CD4-positive, alpha-beta T cell treated with Interferon gamma for 1 hour (primary cell): ENCODE data around the gene TEK.
"Not testable (repeated sequence)": the region's sequence is repeated elsewhere in the genome, so short reads cannot be mapped to it uniquely, and the experiment has no call there.

Source experiments
- DNase-seq: peaks from one replicate; pipeline ENCODE4 v3.0.0-alpha.2; 2020

Gene TEK

DNA sequence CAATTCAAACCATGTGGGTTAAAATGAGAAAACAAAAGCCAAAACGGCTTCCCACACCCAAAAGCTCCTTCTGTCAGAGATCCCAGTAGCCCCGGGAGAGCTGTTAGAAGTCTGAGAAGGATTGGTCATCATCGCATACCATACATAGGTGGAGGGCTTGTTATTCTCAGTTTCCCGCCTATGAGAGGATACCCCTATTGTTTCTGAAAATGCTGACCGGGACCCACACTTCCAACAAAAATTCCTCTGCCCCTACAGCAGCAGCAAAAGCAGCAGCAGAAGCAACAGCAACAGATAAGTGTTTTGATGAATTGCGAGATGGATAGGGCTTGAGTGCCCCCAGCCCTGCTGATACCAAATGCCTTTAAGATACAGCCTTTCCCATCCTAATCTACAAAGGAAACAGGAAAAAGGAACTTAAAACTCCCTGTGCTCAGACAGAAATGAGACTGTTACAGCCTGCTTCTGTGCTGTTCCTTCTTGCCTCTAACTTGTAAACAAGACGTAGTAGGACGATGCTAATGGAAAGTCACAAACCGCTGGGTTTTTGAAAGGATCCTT, at the start of gene TEK:
Gene TEK (plus strand): TSS at position 245 of the 561 bp plus-strand sequence. CDS start 366 bp downstream, outside the sequence.
- DNase-seq = no peak

DNA sequence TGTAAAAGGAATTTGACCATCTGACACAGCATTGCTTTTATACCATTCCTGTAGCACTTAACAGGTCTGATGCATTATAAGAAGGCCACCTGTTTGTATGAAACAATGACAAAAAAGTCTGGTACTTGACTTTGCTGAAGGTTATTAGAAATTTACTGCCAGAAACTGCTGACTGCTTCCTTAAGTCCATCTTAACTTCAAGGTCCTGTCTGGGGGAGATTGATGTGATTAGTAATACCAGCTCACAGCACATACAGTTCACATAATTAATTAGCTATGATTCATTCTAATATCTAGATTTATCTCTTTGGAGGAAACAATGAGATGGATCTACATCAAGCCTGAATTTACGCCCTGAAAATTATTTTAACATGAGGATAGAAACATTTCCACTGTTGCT, 49.6 kb upstream of the TEK start:
- no peak for DNase-seq

DNA sequence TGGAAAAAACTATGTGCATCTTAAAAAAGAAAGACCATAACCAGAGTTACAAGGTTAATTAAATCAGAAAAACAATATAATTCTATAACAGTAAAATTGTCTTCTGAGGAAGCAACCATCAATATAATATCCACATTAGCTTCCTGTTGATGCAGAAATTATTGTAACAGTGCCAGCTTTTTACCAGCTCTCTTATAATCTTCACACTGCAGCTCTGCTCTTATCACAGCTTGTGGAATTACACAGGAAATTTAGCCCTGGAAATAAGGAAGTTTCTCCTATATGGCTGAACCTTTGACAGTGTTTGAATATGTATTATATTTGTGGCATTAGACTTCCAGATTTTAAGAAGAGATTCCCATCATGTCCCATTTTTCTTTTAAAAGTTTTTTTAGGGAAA, 49.1 kb upstream of the TEK start:
- no peak for DNase-seq

DNA sequence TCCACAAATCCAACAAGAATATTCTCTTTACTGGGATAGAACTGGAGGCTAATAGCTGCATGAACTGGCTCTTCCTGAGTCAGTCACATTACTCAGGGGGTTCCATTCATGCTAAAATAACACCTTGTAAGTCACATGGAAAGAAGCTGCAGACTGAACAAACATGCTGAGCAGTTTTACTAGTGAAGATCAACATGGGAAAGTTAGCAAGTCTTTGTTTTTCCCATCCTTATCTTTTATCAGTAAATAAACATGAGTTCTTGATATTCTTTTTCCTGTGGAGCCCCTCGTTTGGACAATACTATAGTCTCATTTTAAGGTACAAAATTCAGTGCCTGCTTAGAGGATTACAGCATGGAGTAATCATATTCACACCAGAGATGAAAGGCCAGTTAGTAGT, 43.7 kb upstream of the TEK start:
- DNase-seq = no peak

DNA sequence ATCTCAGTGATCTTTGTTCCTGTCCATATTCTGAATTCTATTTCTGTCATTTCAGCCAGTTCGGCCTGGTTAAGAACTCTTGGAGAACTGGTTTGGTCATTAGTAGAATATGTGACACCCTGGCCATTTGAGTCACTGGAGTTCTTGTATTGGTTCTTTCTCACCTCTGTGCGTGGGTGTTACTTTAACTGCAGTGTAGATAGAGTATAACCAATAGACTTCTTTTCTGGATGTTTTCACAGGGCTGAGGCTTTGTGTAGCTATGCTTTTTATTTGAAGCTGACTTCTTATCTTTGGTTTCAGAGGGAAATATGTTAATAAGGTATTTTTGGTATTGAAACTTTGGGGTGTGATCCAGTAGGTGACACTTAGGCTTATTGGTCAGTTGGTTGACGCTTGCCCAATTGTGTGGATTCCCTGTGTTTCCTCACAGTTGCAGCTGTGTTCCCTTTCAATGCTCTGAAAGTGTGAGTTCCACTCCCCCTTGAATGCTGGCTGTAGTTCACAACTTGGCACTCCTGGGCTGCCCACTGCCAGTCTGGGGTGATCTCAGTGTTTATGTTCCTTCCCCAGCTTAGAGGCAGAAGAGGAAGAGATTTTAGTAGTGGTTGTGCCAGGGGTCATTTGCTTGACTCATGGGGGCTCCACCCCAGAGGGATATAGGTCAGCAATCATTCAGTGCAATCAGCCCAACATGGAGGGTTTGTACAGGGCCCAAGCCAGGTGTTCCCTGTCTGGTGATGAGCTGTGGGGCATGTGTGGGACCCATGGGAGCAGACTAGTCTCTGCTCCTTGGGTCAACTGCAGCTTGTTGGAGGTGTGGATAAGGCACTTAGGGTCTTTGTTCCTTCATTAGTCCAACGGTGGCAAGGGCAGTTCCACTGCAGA, 34.9 kb upstream of the TEK start:
- no peak for DNase-seq

DNA sequence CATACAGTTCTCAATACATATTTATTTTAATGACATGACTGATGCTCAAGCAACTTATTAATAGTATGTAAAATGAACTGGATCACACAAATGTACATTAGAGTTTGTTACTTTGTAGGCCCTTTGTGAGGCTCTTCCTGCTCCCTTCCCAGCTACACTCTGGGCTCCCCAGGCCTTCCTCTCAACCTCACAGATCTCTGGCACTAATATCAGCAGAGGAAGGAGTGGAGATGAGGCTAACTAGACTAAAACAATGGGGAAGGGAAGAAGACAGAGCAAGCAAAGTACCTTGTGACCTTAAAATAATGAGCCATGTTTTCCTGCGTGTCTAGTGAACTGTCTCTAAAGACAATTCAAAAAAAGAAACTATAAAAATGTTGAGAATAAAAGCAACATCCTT, 30.3 kb upstream of the TEK start:
- no peak for DNase-seq

DNA sequence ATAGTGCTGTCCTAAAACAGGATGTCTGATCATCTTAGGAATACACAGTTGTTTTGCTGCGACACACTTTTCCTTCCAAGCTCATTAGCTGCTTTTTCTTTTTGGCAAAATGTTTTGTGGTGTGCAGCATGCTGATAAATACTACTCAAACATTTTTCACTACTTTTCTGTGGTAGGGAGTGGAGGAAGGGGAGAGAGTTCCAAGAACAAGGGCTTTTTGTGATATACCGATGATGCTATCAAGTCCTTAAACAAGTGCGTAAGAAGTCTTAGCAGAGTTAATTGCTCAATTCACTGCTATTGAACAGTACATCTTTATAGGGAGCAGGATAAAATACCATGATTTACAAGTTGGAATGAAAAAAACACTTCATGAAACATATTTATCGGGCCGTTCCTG, 23.6 kb upstream of the TEK start:
- no peak for DNase-seq

DNA sequence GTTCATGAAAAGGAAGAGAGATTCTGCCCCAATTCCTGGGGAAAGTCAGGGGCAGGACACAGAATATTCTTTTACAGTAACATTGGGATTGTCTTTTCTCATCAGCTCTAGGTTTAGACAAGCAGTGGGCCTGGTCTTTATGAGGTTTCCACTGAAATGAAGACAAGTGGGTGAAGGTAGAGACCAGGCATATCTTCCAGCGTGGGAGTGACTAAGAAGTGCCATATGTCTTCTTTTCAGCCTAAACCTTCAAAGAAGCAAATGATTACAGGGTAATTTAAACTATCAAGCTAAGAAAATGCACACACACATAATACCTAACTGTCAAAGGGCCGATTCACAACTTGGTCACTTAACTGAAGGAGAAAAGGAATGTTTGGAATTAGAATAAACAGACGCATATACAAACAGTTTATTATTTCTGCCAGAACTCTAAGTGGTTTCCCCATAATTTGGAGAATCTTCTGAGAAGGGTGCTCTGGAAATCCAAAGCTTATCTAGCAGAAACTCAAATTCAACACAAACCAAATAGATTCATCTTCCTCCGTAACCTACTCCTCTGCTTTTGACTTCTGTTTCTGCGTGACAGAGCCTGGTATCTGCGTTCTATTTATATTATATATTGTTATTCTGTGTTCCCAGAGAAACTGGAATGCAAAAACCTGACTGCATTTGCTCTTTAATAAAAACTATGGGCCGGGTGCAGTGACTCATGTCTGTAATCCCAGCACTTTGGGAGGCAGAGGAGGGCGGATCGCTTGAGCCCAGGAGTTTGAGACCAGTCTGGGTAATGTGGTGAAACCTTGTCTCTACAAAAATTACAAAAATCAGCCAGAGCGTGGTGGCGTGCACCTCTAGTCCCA, 22.0 kb upstream of the TEK start:
- DNase-seq = no peak

DNA sequence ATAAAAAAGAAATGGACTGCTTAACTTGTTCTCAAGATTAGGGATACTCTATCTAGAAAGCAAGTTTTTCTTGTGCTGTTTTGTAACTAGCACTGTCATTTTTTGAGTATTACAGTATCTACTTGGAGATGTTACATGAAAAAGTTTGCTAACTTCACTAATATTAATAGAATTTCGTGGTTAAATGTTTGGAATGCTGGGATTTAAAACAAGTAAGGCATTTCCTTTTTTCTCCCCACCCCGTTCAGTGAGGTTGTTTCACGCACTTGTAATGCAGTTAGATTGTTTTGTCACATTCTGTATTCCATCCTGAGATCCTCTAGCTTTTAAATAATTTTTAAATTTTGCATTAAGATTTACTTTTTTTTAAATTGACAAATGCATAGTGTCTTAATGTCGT, 20.0 kb upstream of the TEK start:
- no peak for DNase-seq

DNA sequence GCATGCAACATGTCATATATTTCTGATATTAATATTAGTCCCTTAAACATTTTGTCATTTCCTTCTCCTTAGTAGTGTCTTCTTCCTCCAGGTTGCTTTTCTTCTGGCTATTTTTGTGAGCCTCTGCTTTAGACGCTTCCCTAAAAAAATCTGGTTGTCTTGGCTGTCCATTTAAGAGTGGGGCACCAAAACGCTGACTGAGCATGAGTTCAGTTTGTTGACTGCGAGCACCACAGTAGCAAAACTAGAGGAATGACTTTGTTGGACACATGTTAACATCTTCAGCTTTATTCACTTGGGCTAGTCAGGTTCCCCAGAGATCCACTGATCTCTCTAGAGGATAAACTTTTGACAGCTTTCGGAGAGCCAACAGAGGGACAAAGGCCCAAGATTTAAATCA, 19.3 kb upstream of the TEK start:
- DNase-seq = no peak

DNA sequence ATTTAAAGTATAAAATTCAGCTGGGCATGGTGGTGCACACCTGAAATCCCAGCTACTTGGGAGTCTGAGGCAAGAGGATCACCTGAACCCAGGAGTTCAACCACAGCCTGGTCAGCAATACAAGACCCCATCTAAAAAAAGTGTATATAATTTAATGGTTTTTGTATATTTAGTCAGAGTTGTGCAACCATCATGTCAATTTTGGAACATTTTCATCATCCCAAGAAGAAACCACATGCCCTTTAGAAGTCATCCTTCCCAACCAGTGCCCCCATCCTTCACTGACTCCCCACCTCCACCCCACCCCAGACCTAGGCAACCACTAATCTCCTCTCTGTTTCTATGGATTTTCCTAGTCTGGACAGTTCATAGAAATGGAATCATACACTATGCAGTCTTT, 18.8 kb upstream of the TEK start:
- no peak for DNase-seq

DNA sequence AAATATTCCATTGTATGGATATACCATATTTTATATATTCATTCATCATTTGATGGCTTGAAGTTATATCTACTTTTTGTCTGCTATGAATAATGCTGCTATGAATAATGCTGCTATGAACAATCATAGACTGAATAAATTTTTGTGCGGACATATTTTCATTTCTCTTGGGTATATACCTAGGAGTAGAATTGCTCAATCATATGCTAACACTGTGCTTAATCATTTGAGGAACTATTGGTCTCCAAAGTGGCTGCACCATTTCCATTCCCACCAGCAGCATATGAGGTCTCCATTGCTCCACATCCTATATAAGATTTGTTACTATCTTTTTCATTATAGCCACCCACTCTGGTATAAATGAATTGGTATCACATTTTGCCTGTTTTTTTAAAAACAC, 18.3 kb upstream of the TEK start:
- DNase-seq = no peak

DNA sequence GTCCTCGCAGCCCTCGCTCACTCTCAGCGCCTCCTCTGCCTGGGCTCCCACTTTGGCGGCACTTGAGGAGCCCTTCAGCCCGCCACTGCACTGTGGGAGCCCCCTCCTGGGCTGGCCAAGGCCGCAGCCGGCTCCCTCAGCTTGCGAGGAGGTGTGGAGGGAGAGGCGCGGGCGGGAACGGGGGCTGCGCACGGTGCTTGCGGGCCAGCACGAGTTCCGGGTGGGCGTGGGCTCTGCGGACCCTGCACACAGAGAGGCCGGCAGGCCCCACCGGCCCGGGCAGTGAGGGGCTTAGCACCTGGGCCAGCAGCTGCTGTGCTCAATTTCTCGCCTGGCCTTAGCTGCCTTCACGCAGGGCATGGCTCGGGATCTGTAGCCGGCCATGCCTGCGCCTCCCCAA, 16.5 kb upstream of the TEK start:
- DNase-seq = not testable (repeated sequence)

DNA sequence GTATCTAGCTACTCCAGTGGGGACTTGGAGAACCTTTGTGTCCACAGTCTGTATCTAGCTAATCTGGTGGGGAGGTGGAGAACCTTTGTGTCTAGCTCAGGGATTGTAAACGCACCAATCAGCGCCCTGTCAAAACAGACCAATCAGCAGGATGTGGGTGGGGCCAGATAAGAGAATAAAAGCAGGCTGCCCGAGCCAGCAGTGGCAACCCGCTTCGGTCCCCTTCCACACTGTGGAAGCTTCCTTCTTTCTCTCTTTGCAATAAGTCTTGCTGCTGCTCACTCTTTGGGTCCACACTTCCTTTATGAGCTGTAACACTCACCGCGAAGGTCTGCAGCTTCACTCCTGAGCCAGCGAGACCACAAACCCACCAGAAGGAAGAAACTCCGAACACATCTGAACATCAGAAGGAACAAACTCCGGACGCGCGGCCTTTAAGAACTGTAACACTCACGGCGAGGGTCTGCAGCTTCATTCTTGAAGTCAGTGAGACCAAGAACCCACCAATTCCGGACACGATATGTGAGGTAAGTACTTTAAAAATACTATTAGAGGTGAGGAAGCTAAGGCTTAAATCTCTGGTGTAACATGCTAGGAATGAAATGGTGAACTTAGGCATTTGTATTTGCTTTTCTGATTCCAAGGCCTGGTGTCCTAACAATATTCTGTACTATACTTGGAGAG, 15.5 kb upstream of the TEK start:
- DNase-seq = not testable (repeated sequence)

DNA sequence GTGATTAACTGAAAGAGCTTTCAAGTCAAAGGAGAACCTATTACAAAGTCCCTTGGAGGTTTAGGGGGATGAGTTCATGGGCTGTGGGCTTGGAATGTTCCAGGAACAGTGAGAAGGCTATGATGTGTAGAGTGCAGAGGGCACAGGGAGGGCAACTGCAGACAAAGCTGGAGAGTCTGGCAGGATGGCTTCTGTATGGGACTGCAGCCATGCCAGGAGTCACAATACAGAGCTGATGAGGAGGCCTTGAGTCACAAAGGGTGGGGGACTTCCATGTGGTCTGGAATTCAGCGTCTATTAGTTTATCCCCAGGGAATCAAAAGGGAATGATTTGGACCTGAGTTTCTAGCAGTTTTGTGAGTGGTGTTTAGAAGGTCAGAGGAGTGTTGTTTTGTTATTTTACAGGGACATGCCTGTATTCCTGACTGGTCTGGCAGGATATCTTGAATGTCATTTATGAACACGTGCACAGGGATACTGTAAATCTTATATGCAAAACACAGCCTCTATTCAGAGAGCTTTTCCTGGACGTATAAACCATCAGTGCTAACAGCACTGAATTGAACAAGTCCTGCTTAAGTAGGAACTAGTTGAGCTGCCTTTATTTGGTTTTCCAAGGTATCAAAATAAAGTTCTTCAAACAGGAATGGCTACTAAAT, 14.3 kb upstream of the TEK start:
- DNase-seq = no peak

DNA sequence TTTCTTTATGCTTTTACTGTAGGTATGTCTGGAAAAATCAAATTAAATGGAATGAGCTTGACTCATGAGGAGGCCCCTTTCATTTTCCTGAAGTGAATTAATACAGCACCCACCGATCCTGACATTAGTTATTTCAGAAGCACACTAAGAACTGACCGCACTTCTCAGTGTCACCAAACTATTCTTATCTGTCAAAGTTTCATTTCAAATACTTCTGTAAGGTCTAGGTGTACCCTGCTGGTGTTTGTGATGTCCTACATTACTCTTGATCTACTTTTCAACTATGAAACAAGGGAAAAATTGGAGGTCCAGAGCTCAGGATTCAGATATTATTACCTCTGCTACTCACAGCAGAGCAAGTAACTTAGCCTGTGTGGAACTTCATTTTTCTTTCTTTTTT, 1.8 kb upstream of the TEK start:
- DNase-seq = no peak

DNA sequence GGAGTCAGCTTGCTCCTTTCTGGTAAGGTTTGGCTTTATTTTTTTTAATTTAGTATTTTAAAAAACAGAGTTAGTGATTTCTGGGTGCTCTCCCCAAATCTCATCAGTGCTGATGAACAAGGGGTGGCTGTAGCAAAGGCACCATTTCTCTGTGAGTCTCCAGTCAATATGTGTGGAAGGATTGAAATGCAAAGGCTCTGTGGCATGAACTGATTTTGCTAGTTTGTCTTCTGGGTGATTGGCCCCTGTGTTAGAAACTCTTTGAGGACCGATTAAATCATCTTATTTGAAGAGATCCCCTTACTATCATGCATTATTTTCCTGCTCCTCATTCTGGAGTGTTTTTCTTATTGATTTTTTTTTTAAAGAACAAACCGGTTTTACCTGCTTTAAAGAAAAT, 596 bp downstream of the TEK start:
- no peak for DNase-seq

DNA sequence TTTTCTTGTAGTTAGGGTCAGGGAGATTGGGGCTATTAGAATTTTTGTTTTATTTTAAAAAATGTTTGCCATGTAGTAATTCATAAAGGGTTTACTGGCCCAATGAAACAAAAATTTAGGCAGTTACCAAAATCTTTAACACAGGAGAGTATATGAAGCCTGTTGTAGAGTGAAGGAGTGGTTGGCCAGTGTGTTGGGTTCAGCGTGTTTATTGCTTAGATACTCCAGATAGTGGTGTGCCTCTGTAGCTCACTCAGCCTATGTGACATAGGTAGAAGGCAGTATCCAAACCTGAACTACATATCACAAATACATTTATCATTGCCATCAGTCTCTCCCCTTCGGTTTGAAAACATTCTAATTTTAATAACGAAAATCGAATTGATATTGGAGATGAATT, 1.2 kb downstream of the TEK start:
- no peak for DNase-seq

DNA sequence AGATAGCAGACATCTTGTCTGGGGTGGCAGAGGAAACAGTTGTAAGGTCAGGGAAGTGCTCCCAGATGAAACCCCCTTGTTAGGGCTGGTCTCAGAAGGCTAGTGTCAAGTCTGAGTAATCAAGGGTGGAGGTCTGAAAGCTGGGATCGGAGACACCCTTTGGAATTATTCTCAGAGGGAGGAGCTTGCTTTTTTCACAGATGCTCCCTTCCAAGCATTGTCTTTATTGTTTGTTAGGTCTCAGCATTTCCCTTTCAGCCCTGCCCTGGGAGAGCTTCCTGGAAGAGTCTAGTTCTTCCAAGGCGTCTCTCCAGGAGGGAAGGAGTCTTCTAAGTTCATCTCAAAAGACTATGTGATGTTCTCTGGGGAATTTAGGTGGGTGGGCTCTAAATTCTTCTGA, 3.2 kb downstream of the TEK start:
- no peak for DNase-seq

DNA sequence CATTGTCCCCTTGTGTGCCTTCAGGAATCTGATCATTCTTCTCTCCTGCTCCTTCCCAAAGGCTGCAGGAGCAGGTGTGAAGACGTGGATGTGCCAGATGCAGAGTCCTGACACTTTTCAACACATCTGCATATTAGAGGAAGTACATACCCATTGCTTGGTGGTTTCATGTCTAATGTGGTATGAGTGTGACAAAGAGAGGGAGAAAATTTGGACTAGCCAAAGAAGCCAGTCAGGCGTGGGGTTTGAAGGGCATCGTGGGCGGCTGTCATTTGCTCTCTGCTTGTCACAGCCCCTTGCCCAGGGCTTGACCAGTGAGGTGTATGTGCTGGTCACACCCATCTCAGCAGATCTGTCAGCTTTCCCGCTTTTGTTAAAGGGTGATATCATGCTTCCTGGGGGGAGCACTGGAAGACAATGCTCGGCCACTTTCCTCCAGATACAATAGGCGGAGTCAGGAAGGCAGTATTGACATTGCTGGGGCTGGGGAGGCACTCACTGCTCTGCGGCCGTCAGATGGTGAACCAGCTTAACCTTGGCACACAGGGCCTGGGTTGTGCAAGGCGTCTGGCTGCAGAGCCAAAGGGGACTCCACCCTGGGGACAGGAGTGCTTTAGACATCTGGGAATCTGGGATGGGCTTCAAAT, 8.6 kb downstream of the TEK start:
- no peak for DNase-seq

DNA sequence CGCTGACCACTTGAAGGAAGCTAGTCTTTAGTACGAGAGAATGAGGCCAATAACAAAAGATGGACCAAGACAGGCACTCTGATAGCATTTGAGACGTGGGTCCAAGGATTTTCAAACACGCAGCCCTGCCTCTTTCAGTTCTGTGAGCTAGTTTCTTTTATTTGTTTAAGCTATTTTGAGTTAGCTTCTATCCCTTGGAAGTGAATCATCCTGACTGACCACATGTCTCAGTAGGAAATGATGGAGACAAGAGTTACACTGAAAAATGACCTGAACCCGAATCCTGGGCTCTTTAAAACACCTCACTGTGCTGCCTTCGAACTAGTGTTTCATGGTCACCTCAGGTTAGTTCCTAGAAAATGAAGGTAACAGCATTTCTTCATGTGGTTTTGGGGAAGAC, 9.9 kb downstream of the TEK start:
- DNase-seq = no peak

DNA sequence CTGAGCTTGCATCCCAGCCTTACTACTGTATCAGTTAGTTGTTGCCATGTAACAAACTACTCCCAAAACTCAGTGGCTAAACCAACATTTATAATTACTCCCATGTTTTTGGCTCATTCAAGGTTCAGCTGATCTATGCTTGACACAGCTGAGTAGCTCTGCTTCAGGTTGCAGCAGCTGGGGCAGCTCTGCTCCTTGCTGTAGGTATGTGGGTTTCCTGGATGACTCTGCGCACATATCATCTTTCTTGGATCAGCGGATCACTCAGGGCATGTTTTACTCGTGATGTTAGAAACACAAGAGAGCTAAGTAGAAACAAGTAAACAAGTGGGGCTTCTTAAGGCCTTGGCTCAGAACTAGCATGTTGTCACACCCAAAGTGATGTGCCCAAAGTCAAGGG, 15.1 kb downstream of the TEK start:
- no peak for DNase-seq
